DMS53 treated with DMSO at 0.1 percent for 48 hours (cell line): ENCODE measurements around the gene CCR5AS.

Source experiments
- DNase-seq: peaks from one replicate; lab custom pipeline; 2025; ENCODE audit not compliant: unreplicated experiment; lab: John Stamatoyannopoulos, UW

Gene CCR5AS

GRCh38 chr3:46318207-46318927 lies 88.5 kb downstream of the CCR5AS start:
- no peak for DNase-seq

- no peak for DNase-seq
These were observed 90.7 kb downstream of the CCR5AS start for GRCh38 chr3:46316206-46316605.

- DNase-seq = no peak
These were observed 92.3 kb downstream of the CCR5AS start for GRCh38 chr3:46314517-46314916.
